ENCODE data around the gene F13A1.

F13A1 gene

GRCh38 chr6:6179858-6180623 lies 140.4 kb downstream of the F13A1 start:
- DNase-seq, result no peak

DNA sequence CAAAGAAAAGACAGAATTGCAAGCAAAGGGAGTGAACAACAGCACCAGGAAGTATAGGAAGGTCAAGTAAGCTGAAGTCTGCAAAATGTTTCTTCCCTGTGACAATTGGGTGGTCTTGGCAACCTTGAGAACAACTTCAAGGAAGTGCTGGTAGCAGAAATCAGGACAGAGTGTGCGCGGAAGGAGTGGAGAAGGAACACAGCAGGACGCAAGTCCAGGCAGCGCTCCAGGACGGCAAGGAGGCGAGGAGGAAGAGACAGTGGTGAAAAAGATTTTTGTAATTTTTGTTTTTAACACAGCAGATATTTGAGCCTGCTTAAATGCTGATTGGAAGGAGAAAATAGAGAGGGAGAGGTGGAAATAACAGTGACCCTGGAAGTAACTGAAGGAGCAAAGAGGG lies 141.7 kb downstream of the F13A1 start:
- DNase-seq, result no peak

GRCh38 chr6:6177754-6178153 lies 142.7 kb downstream of the F13A1 start:
- DNase-seq, result no peak

DNA sequence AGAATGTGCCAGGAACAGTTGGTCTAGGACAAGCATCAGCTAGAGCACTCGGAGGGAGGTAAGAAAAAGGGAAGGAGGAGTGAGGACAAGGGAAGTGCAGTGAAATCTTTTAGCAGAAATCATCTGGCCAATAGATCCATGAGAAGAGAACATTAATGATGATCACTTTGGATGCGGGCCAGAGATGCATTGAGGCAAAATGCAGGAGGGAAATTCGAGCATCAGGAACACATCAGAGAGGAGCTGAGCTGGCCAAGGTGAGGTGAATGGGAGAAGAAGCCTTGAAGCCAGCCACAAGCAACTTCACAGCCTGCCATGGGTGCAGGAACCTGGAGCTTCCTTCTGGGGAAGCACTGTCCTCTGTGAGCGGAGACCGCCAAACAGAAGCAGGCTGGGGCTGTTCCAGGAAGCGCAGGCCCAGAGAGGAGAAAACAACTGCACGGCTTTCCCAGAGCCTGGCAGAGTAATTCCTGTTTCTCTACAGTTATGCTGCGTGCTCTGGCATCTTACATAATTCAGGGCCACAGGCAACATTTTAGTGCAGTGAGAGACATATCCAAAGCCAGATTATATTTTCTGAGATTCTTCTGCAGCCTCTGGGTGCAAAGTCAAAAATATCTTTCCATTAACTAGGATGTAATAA lies 143.8 kb downstream of the F13A1 start:
- no peak for DNase-seq

DNA sequence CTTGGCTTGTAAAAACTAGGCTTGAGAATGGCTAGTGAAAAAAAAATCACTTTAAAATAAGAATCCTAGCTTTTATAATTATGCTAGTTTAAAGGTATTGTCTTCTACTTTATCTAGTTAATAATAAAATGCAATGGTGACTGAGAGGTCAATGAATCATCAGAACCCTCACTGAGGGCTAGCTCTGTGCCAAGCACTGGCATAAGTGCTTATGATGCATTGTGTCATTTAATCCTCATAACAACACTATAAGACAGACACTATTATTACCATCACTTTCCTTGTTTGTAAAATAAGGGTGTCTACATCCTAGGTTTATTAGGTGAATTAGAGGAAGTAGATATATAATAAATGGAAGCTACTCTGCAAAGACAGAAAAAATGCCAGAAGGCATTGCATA lies 144.3 kb downstream of the F13A1 start:
- no peak for DNase-seq

- DNase-seq, result no peak
These were observed 151.3 kb downstream of the F13A1 start for GRCh38 chr6:6169141-6169540.

DNA sequence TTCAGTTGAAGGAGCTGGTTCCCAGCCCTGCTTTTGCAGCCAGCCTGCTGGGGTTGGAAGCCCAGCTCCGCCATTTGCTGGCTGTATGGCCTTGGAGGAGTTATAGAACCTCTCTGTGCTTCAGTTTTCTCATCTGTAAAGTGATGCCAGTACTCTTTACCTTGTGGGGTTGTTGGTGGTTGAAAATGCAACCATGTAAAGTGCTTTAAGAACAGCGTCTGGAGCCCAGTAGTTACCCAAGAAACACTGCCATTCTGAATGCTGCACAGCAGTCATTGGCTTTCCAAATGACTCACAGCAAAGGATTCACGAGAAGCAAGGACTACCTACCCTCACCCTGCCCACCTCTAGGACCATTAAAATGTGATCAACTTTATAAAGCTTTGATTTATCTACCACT lies 154.4 kb downstream of the F13A1 start:
- DNase-seq, result no peak

DNA sequence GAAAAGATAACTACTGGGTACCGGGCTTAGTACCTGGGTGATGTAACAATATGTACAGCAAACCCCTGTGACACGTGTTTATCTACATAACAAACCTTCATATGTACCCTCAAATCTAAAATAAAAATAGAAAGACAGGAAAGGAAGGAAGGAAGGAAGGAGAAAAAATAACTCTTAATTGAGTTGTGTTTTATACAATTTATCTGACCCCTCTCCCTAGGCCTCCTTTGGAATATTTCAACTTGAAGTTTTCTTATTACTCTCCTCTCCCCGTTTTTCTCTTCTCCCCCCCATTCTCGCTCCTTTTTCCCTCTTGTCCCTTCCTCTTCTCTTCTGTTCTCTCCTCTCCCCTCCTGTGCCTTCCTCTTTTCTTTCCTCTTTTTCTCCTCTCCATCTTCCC lies 156.1 kb downstream of the F13A1 start:
- no peak for DNase-seq

DNA sequence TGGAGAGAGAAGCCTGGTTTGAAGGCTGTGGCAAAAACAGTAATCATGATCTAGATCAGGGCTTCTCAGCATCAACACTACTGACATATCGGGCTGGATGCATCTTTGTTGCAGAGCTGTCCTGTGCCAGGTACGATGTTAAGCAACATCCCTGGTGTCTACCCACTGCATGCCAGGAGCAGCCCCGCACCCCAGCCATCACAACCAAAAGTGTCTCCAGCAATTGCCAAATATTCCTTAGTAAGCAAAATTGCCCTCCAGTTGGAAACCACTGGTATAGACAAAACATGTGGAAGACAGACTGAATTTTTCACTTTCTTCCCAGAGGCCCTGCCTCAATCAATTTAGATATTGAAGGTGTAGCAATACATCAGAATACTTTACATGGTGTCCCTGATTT lies 166.1 kb downstream of the F13A1 start:
- no peak for DNase-seq

DNA sequence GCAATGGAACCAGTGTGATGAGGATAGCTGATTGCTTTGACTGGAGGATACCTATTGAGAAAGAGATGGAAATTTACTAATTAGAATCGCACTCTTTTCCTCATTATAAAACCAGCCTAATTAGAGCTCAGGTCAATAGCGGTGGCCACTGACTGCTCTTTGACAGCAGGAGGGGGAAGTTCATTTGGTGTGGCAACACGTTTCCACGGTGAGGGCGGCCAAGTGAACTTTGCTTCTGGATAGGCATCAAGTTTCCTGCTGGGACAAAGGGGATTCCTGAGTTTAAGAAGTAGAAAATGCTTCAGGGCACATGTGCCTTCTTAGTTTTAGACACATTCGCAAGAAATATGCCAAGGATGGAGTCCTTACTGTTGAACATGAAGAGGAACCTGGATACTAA lies 168.4 kb downstream of the F13A1 start:
- no peak for DNase-seq

DNA sequence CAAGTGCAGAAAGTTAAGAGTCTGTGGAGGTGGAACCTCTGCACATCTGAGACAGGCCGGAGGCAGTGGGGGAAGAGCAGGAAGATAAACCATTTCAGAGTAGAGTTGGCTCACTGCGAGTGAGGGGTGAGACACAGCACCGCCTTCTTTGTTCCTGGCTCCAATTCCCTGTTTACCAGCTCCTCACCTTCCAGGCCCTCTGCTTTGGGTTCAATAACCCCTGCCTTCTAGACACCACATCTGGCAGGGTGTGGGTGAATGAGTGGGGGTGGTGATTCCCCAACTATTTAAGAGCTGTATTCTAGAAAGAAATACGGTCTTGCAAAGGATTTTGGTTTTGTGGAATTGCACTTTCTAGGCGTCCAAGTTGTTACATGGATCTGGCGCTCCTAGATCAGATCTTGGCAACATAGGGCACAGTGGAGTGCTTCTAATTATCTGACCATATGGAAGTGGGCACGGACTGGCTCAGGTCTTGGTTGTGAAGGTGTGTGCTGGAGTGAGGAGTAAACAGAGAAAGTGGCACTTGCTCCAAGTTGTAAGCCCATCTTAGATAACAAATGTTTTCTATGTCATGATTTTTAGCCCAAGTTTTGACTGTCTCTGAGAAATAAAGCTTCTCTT lies 172.2 kb downstream of the F13A1 start:
- no peak for DNase-seq

DNA sequence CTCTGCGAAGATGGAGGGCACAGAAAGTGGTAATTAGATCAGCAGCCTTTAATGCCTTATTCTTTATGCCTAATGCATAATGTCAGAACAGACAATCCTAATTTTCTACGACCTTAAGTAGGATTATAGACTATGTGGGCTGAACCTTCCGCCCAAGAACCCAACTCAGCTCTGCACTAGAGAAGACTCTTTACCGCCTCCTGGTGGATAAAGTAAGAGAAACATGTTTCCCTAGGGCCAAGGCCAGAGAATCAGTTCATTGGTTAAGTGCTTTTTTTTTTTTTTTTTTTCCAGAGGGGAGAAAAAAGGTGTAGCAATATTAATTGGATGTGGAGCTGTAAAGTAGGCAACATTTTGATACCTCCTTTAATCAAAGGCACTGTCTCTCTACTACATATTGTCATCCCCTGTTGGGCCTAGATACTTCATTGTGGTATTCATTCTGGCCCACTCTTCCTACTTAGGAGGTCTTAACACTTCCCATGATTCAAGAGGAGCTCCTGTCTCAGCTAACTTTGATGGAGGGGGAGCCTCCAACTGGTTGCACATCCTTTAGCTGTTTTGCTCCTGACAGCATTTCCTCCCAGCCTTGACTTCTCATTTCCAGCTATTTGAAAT lies 188.9 kb downstream of the F13A1 start:
- DNase-seq, result no peak

DNA sequence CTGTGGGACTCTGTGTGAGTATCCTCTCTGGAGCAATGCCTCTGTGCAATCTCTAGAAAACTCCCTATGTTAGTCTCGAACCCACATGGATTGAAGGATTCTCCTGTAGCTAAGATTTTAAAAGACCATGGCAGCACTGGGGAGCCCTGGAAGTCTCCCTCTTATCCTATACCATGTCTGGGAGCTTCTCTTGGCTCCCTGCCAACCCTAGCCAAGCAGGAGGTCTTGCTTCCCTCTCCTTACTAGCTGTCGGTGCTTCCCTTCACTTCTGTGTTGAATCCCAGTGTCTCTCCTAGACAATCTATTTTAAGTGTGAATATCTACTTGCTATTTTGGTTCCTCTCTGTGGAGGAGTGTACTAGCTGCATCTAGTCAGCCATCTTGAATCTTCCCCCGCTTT lies 195.0 kb downstream of the F13A1 start:
- DNase-seq, result no peak

DNA sequence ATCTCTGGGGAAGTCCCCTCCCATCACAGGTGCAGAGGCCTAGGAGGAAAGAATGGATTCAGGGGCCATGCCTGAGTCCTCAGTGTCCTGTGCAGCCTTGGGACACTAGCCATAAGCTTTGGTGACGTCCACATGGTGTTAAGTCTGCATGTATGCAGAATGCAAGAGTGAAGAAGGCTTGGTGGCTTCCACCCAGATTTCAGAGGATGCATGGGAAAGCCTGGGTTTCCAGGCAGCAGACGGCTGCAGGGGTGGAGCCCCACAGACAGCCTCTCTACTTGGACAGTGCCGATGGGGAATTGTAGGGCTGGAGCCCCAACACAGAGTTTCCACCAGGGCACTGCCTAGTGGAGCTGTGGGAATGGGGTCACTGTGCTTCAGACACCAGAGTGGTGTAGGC lies 196.7 kb downstream of the F13A1 start:
- no peak for DNase-seq

DNA sequence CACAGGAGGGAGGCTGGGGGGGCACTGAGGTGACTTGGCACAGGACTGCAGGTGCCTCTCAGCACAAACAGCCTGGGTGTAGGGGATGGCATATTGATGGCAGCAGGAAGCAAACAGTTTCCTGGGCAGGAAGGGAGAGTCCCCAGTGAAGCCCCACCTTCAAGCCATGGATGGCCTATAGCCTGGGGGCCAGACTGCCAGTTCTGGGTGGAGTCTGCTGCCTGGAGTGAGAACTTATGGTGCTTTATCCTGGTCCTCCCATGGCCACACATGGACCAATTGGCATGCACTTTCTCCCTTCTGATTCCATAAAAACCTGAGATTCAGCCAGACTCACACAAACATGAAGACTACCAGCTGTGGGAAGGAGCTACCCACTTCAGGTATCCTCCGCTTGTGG lies 198.5 kb downstream of the F13A1 start:
- DNase-seq, result no peak

- DNase-seq, result no peak
These were observed 214.9 kb downstream of the F13A1 start for GRCh38 chr6:6105472-6106036.

All from NCI-H510A treated with DMSO at 0.1 percent for 48 hours (cell line).